ENCODE results near the gene TAGAP.

Gene TAGAP

GRCh38 chr6:159074120-159074684 is 29.4 kb upstream of the TAGAP start:
- Histone ChIP-seq H3K36me3 (ENCODE audit: low read depth) (no peaks in the 10 kb centered on the region), H3K9me3 (ENCODE audit: severe bottlenecking) (no peaks in the 10 kb centered on the region), H3K27me3 (ENCODE audit: insufficient read depth, poor library complexity, severe bottlenecking) (no peaks in the 10 kb centered on the region), H3K27ac (ENCODE audit: poor library complexity, severe bottlenecking) (no peak overlapping the region), H3K4me3 (ENCODE audit: severe bottlenecking) (peak overlapping the region; percentile 9), H3K4me1 (ENCODE audit: insufficient read depth, poor library complexity, severe bottlenecking) (no peaks in the 10 kb centered on the region)
- DNase-seq (ENCODE audit: low spot score) = no peak
- TF ChIP-seq CTCF (IDR thresholded peaks at IDR 0.05; ENCODE audit: poor library complexity, severe bottlenecking) = no peak
- peak; percentile 50; the same call in 1 of the 3 replicates for ATAC-seq (ENCODE audit: low read depth)

GRCh38 chr6:159071843-159072769 is 27.3 kb upstream of the TAGAP start:
- Histone ChIP-seq H3K36me3 (ENCODE audit: low read depth) (no peaks in the 10 kb centered on the region), H3K4me1 (ENCODE audit: insufficient read depth, poor library complexity, severe bottlenecking) (no peaks in the 10 kb centered on the region), H3K27me3 (ENCODE audit: insufficient read depth, poor library complexity, severe bottlenecking) (peaks cover 2% of the 10 kb centered on the region), H3K4me3 (ENCODE audit: severe bottlenecking) (no peak overlapping the region), H3K27ac (ENCODE audit: poor library complexity, severe bottlenecking) (no peak overlapping the region), H3K9me3 (ENCODE audit: severe bottlenecking) (no peaks in the 10 kb centered on the region)
- no peak for TF ChIP-seq CTCF (IDR thresholded peaks at IDR 0.05; ENCODE audit: poor library complexity, severe bottlenecking)
- no peak for DNase-seq (ENCODE audit: low spot score)
- ATAC-seq (ENCODE audit: low read depth) = no peak

- H3K4me1 ChIP-seq (ENCODE audit: insufficient read depth, poor library complexity, severe bottlenecking) = no peaks in the 10 kb centered on the region
- no peaks in the 10 kb centered on the region for H3K9me3 ChIP-seq (ENCODE audit: severe bottlenecking)
- ATAC-seq (ENCODE audit: low read depth) = no peak
- H3K27me3 ChIP-seq (ENCODE audit: insufficient read depth, poor library complexity, severe bottlenecking) = peaks cover 10% of the 10 kb centered on the region
- H3K36me3 ChIP-seq (ENCODE audit: low read depth) = no peaks in the 10 kb centered on the region
- no peak for DNase-seq (ENCODE audit: low spot score)
- TF ChIP-seq CTCF (IDR thresholded peaks at IDR 0.05; ENCODE audit: poor library complexity, severe bottlenecking) = no peak
- H3K4me3 ChIP-seq (ENCODE audit: severe bottlenecking) = no peak overlapping the region
- H3K27ac ChIP-seq (ENCODE audit: poor library complexity, severe bottlenecking) = no peak overlapping the region
These were observed 24.2 kb upstream of the TAGAP start for GRCh38 chr6:159068904-159069578.

GRCh38 chr6:159067334-159067733 is 22.5 kb upstream of the TAGAP start:
- DNase-seq (ENCODE audit: low spot score) = no peak
- no peak for TF ChIP-seq CTCF (IDR thresholded peaks at IDR 0.05; ENCODE audit: poor library complexity, severe bottlenecking)
- ATAC-seq (ENCODE audit: low read depth) = no peak
- Histone ChIP-seq H3K4me3 (ENCODE audit: severe bottlenecking) (no peak overlapping the region), H3K27me3 (ENCODE audit: insufficient read depth, poor library complexity, severe bottlenecking) (peaks cover 10% of the 10 kb centered on the region), H3K9me3 (ENCODE audit: severe bottlenecking) (no peaks in the 10 kb centered on the region), H3K36me3 (ENCODE audit: low read depth) (no peaks in the 10 kb centered on the region), H3K4me1 (ENCODE audit: insufficient read depth, poor library complexity, severe bottlenecking) (no peaks in the 10 kb centered on the region), H3K27ac (ENCODE audit: poor library complexity, severe bottlenecking) (no peak overlapping the region)
